Measurements from ENCODE around the gene TMPO.
"Not testable (repeated sequence)": the region's sequence is repeated elsewhere in the genome, so short reads cannot be mapped to it uniquely, and the experiment has no call there.

TMPO gene

GRCh38 chr12:98513379-98514322 lies 1.7 kb upstream of the TMPO start:
- no peak for DNase-seq

GRCh38 chr12:98514982-98515286 lies 456 bp upstream of the TMPO start:
- DNase-seq, result no peak

GRCh38 chr12:98516111-98516873 lies 902 bp downstream of the TMPO start:
- peak; percentile 91 for DNase-seq

- no peak for DNase-seq
Observed at GRCh38 chr12:98519257-98519907, 4.0 kb downstream of the TMPO start.

GRCh38 chr12:98530068-98530467 lies 14.7 kb downstream of the TMPO start:
- no peak for DNase-seq

- DNase-seq, result no peak
Observed at GRCh38 chr12:98532687-98533304, 17.4 kb downstream of the TMPO start.

- DNase-seq, result no peak
Observed at GRCh38 chr12:98533723-98534251, 18.4 kb downstream of the TMPO start.

GRCh38 chr12:98538031-98538430 lies 22.6 kb downstream of the TMPO start:
- DNase-seq, result no peak

- DNase-seq, result no peak
Observed at GRCh38 chr12:98543701-98544100, 28.3 kb downstream of the TMPO start.

- DNase-seq, result no peak
Observed at GRCh38 chr12:98544751-98545150, 29.4 kb downstream of the TMPO start.

- DNase-seq, result no peak
Observed at GRCh38 chr12:98549371-98550110, 34.2 kb downstream of the TMPO start.

GRCh38 chr12:98551787-98552186 lies 36.4 kb downstream of the TMPO start:
- DNase-seq, result no peak

GRCh38 chr12:98558097-98558496 lies 42.7 kb downstream of the TMPO start:
- not testable (repeated sequence) for DNase-seq

GRCh38 chr12:98559666-98560065 lies 44.3 kb downstream of the TMPO start:
- DNase-seq, result no peak

GRCh38 chr12:98561846-98562245 lies 46.5 kb downstream of the TMPO start:
- no peak for DNase-seq

- DNase-seq, result no peak
Observed at GRCh38 chr12:98572010-98572409, 56.6 kb downstream of the TMPO start.

GRCh38 chr12:98574110-98574509 lies 58.7 kb downstream of the TMPO start:
- no peak for DNase-seq

GRCh38 chr12:98575013-98575412 lies 59.6 kb downstream of the TMPO start:
- no peak for DNase-seq

GRCh38 chr12:98576795-98577194 lies 61.4 kb downstream of the TMPO start:
- not testable (repeated sequence) for DNase-seq

GRCh38 chr12:98578392-98578791 lies 63.0 kb downstream of the TMPO start:
- no peak for DNase-seq

- DNase-seq, result no peak
Observed at GRCh38 chr12:98578821-98579220, 63.4 kb downstream of the TMPO start.

- no peak for DNase-seq
Observed at GRCh38 chr12:98579347-98579746, 64.0 kb downstream of the TMPO start.
